GM21723 (cell line): Measurements from ENCODE around the gene MCTP1.
"Not testable (repeated sequence)": the region's sequence is repeated elsewhere in the genome, so short reads cannot be mapped to it uniquely, and the experiment has no call there.

Experiments
- ATAC-seq: cut with Tn5 transposase; IDR thresholded peaks from one replicate; pipeline ENCODE4 v1.9.1; 2021; ENCODE audit warnings: mild to moderate bottlenecking, moderate library complexity; ENCODE audit not compliant: unreplicated experiment

Gene MCTP1

GRCh38 chr5:94832685-94833084 lies 452.2 kb downstream of the MCTP1 start:
- ATAC-seq = no peak

GRCh38 chr5:94830520-94830919 lies 454.4 kb downstream of the MCTP1 start:
- ATAC-seq = no peak

GRCh38 chr5:94828222-94828621 lies 456.7 kb downstream of the MCTP1 start:
- ATAC-seq = not testable (repeated sequence)

- no peak for ATAC-seq
These were observed 464.4 kb downstream of the MCTP1 start for GRCh38 chr5:94820488-94820887.

GRCh38 chr5:94818904-94819303 lies 466.0 kb downstream of the MCTP1 start:
- no peak for ATAC-seq

DNA sequence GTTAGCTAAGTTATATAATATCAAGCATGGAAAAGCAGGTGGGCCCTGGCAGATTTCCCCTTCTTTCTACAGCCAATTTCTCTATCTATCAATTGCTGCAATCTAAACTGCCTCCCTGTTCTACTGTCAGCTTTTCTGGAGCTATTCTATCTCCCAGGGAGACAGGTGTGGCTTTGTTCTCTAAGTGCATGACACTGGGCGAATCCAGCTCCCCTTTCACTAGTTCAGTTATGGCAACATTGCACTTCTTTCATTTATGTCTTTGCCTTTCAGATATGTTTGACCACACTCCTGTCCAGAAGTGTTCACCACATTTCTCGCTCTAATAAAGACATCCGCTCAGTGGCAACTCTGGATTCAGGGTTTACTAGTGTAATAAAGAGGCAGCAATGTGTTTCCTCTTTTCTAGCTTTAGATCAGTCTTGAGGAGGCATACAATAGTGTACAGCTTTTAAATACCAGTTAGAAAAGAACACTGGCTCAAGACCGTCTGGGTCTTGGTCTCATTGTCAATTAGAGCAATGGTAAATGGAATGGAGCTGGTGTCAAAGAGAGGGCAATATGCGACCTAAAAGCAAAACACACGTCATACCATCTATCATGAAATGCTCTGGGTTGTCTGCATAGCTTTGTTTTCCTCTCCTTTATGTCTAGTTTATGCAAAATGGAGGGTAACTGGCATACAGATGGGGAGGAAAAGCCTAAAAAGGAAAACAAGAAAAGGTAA lies 469.4 kb downstream of the MCTP1 start:
- ATAC-seq = no peak

DNA sequence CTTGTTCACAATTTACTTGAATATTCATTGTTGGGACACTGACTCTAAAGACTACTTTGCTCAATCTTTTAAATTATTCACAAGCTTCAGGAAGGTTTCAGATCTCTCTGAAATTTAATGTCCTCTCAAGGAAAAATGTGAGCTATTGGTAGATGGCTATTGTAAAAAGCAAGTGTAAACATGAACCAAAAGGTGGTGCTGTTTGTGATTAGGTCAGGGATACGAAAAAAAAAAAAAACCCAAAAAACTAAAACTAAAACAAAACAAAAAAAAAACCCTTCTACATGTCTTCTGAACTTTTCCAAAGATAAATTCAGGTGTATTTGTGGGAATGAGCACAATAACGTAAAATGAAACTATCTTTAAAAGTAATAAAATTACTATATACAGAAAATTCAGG lies 472.7 kb downstream of the MCTP1 start:
- no peak for ATAC-seq

DNA sequence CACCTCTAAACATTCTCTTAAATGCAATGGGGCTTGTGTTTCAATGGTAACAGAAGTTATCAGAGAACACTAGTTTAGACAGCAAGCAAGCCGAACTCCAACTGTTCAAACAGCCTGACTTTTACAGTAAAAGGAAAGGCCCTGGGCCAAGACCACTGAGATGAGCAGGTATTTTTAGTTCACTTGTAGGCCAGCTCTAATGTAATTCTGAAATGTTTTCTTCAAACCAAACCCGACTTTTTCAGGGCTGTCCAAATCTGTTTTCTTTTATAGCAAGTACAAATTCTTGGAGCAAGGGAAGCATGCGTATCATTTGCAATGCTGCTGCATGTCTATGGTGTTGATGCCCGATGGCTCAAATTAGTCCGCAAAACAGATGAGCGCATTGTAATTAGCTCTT lies 473.6 kb downstream of the MCTP1 start:
- ATAC-seq = no peak

DNA sequence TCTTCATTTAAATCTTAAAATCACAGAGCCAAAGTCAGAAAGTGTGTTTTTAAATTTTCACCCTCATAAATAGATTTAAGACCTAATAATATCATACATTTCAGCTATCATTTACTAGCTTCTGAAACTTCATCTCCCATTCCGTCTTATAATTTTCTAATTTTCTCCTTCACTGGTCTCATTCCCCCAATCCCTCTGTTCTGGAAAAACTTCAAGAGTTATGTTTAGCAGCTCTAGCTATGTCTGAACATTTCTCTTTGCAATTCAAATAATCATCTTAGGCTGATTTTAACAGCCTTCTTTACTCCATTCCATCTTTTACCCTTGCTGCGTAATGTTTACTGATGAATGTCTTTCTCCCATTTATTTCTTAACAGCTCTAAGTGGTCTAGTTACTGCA lies 474.0 kb downstream of the MCTP1 start:
- ATAC-seq = no peak

DNA sequence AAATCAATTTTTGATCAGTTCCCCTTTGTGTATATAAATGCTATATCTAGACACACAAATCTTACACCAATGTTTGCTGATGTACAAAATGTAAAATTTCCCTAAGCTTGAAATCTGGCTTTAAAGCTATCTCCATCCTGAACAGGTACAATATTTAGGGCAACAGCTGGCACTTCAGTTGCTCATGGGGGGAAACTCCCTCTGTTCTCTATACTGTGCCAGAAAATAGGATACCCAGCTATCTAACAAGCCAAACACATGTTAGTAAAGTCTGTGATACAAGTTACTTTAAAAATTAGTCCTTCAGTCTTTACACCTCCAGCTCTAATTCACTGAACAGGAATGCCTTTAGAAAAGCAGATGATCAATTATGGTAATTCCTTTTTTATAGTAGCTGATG lies 474.6 kb downstream of the MCTP1 start:
- ATAC-seq = no peak

- ATAC-seq = no peak
These were observed 476.4 kb downstream of the MCTP1 start for GRCh38 chr5:94808497-94808896.

DNA sequence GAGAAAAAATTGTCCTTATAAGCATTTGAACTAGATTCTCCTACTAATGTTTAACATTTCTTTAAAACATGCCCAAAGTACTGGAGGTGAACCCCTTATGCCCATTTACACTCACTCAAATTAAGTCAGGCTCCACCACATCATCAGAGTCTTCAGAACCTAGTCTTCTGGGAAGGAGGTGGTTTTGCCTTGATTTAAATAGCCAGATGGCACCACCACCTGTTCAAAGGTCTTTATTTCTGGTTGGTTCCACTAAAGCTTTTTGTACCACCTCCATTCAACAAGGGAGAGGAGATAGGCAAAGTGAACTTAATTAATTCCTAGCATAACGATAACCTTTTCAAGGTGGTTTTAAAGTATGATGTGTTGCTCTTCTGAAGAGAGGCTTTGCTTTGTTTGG lies 476.9 kb downstream of the MCTP1 start:
- ATAC-seq = no peak

DNA sequence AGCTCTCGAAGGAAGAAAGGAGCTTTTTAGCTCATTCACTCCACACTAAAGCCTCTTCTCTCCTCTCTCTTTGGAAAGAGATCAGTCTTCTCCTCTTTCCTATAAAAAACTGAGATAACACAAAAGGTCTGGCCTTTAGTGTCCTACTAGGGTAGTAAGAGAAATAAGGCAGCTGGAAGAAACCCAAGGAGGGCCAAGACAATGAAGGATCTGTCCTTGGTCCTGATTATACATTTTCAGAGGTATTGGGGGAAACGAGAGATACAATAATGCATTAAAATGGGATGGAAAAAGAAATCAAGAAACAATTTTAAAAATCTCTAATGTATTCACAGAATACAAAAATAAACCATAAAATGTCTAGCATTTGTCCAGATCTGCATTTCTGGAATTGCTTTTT lies 482.4 kb downstream of the MCTP1 start:
- ATAC-seq = no peak

DNA sequence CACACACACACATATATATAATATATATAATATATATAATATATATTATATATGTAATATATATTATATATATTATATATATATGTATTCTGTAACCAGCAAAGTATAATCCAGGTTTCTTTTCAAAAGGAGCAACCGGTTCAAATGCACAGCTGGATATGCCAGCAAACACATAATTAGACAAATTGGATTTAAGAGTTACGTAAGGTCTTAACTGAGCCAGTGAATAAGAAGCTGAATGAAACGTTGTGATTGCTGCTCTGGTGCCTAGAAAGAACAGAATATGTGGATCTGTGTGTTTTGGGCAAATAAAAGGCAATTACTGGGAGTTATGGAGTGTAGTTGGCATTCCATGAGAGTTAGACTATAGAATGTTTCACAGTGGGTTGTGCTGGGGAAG lies 488.3 kb downstream of the MCTP1 start:
- ATAC-seq = no peak

DNA sequence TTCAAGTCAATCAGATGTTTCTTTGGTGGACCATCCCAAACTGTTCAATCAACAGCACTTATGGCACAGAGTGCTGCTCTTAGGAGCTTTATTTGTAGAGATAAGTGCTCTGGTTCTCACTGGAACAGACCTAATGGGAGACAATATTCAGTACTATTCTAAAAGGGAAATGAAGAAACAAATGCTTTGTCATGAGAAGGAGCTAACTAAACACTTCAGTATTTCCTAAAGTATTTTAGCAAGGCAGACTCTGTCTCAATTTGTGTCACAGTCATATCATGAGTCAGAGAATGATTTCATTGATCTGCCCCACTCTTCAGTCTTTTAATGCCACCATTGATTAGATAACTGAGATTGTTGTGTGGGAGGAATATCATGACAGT lies 491.1 kb downstream of the MCTP1 start:
- ATAC-seq = peak; percentile 48

- ATAC-seq = peak; percentile 99
These were observed 491.6 kb downstream of the MCTP1 start for GRCh38 chr5:94793113-94793815.

DNA sequence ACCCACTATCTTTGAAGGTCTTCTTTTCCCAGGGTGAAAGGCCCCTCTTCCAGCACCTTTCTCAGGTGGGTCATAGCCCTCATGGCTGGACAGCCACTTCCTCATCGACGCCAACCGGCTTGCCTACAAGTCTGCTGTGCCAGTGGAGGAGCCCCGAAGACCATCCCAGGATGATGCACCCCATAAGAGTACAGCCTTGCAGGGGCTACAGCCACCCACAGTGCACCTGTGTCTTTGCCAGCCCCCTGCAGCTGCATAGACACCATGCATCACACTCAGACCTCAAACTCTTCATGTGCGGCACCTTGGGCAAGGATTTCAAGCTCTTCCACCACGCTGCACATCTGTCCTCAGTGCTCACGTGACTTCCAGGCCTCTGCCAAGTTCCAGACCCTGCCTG lies 493.1 kb downstream of the MCTP1 start:
- ATAC-seq = no peak

- ATAC-seq = no peak
These were observed 496.4 kb downstream of the MCTP1 start for GRCh38 chr5:94788527-94788926.

DNA sequence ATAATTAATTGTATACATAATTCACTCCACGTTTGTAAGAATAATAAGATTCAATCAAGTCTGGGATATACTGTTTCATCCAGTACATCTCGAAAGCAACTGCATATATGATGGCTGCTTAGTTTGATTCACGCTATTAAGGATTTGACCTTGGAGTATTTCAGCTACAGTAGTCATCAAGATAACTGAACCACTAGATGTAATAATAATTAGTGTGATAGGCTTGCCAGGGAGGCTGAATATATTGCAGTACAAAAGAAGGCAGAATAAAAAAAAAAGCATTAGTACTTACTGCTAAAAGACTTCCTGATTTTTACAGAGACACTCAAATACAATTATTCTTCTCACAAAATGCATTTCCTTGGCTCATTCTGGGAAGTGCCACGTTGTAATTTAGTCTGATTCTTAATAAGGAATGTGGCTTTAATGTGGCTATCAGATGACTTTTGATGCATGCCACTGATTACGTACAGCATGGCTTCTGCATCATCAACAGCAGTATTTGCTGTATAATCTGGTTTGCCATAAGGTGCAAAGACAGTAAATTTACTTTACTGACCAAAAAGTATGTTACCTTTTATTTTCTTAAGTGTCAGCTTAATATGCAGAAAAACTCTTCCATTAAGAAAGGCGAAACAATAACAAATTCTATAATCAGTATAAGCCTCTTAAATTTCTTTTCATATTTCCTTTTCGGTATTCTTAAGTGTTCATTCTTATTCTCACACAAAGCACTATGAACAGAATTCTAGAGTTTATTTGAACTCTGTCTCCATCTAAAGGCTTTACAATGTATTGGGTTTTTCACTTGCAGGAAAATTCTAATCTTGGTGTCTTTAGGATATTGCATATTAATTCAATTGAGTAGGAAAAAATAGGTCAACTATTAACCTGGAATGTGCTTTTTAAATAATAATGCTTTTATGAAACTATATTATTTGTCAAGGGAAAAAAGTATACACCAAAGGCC lies 500.1 kb downstream of the MCTP1 start:
- ATAC-seq = no peak

DNA sequence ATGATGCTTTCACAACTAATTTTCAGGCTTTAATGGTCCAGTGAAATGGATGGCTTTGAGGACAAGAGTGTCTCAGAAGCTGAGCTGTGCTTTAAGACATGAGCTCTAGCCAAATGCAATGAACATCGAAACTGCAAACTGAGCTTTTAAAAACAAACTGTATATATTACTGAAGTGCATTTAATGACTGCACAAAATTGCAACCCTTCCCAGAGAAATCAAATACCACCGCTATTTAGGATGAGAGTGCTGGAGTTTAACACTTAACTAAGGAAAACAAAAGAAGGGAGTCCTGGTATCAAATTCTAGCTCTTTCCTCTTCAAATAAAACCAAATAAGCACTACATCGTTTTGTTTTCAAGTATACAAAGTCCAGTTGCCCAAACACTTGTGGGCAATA lies 502.5 kb downstream of the MCTP1 start:
- ATAC-seq = no peak

DNA sequence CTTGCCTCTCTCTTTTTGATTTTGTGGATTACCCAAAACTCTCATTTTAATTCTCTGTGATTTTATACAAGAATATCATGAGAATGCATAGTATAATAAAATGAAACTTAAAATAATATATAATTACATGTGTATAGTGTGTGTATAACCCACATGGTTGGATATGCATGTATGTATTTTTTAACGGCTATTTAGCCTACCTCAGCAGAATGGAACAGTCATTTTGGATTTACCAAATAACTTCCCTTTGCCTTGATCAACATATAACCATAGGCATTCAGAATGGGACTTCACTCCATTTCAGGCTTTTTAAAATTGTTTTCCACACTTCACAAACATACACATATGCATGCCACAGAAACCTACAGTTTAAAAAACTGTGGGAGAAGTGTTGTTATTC lies 505.2 kb downstream of the MCTP1 start:
- no peak for ATAC-seq

- ATAC-seq = no peak
These were observed 506.2 kb downstream of the MCTP1 start for GRCh38 chr5:94778732-94779131.
